MM.1S (cell line): ENCODE measurements around the gene RNPEP.

Experiments
- CTCF ChIP-seq: fragments of 300-600 bp; sonication (generic); IDR thresholded peaks from 2 replicates; pipeline ENCODE4 v1.5.1; 2016; ENCODE audit warnings: antibody characterized with exemption, low read length, mixed read lengths
- EZH2 ChIP-seq: fragments of 300-600 bp; sonication (generic); optimal IDR thresholded peaks from 2 replicates; pipeline ENCODE3; 2017; ENCODE audit warnings: low read depth, mild to moderate bottlenecking, antibody characterized with exemption, low read length, mixed read lengths
- EZH2phosphoT487 ChIP-seq: fragments of 300-600 bp; sonication (generic); IDR thresholded peaks from 2 replicates; pipeline ENCODE4 v1.6.1; 2018; ENCODE audit warnings: antibody characterized with exemption, low read length

- no peak for TF ChIP-seq CTCF
- TF ChIP-seq EZH2 = no peak
- TF ChIP-seq EZH2phosphoT487 = no peak
These were observed 32.6 kb downstream of the RNPEP start for GRCh38 chr1:202014915-202015661.
